ENCODE data around the gene ANKS6. TPM values are rescaled to one million over a fixed set of nuclear protein-coding genes. Genes with fewer than 3 reads are reported as not detected.

ANKS6 gene
- total RNA-seq = 25.8 and 40.3 TPM in 2 replicates
- 25.5 and 33.5 TPM in 2 replicates for polyA plus RNA-seq

- H3K36me3 ChIP-seq = no peaks in the 10 kb centered on the region
- H3K4me1 ChIP-seq (ENCODE audit: low read depth) = peaks cover 9% of the 10 kb centered on the region
- no peak within 1 kb of the TSS for H3K27ac ChIP-seq
- no peaks in the 10 kb centered on the region for H3K27me3 ChIP-seq
- H3K9me3 ChIP-seq (ENCODE audit: low read depth) = no peaks in the 10 kb centered on the region
- H3K4me3 ChIP-seq = peak within 1 kb of the TSS; percentile 70
- peak; percentile 83 to 90 for DNase-seq (ENCODE audit: low read depth in 1 of 2, low spot score in 1 of 2)
- TF ChIP-seq, protein P1, sequence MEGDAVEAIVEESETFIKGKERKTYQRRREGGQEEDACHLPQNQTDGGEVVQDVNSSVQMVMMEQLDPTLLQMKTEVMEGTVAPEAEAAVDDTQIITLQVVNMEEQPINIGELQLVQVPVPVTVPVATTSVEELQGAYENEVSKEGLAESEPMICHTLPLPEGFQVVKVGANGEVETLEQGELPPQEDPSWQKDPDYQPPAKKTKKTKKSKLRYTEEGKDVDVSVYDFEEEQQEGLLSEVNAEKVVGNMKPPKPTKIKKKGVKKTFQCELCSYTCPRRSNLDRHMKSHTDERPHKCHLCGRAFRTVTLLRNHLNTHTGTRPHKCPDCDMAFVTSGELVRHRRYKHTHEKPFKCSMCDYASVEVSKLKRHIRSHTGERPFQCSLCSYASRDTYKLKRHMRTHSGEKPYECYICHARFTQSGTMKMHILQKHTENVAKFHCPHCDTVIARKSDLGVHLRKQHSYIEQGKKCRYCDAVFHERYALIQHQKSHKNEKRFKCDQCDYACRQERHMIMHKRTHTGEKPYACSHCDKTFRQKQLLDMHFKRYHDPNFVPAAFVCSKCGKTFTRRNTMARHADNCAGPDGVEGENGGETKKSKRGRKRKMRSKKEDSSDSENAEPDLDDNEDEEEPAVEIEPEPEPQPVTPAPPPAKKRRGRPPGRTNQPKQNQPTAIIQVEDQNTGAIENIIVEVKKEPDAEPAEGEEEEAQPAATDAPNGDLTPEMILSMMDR (IDR thresholded peaks at IDR 0.05; ENCODE audit: low read depth, low read length) = peak; percentile 32
These were observed at the start of gene ANKS6 for GRCh38 chr9:98796364-98797101. Gene ANKS6 (minus strand): TSS chr9:98796555. CDS start chr9:98796491, 64 bp downstream.

DNA sequence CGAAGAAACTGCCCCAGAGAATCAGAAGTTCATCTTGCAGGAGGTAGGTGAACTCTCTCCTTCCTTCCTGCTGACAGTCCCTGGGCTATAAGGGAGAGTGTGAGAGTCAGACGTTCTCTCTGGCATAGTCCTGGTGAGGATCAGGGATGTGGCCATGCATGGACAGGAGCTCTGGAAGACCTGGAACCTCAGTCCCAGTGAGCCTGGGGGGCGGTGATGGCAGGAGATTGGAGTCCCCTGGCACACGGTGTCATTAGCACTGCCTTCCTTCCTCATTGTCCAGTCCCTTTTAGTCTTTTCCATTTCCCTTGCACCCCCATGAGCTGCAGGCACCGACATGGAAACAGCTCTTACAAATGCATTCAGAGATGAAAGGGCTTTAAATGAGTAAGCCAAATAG, 49.7 kb upstream of the ANKS6 start:
- H3K4me1 ChIP-seq (ENCODE audit: low read depth) = peaks cover 5% of the 10 kb centered on the region
- H3K27me3 ChIP-seq = no peaks in the 10 kb centered on the region
- H3K4me3 ChIP-seq = no peak overlapping the region
- H3K36me3 ChIP-seq = no peaks in the 10 kb centered on the region
- H3K9me3 ChIP-seq (ENCODE audit: low read depth) = no peaks in the 10 kb centered on the region
- TF ChIP-seq, protein P1 (IDR thresholded peaks at IDR 0.05; ENCODE audit: low read depth, low read length) = no peak
- H3K27ac ChIP-seq = no peak overlapping the region
- DNase-seq (ENCODE audit: low read depth in 1 of 2, low spot score in 1 of 2) = no peak

- no peaks in the 10 kb centered on the region for H3K36me3 ChIP-seq
- H3K27ac ChIP-seq = no peak overlapping the region
- TF ChIP-seq, protein P1 (IDR thresholded peaks at IDR 0.05; ENCODE audit: low read depth, low read length) = no peak
- H3K9me3 ChIP-seq (ENCODE audit: low read depth) = no peaks in the 10 kb centered on the region
- no peaks in the 10 kb centered on the region for H3K27me3 ChIP-seq
- no peak overlapping the region for H3K4me3 ChIP-seq
- no peak for DNase-seq (ENCODE audit: low read depth in 1 of 2, low spot score in 1 of 2)
- H3K4me1 ChIP-seq (ENCODE audit: low read depth) = peaks cover 5% of the 10 kb centered on the region
These were observed 46.2 kb upstream of the ANKS6 start for GRCh38 chr9:98842510-98842909.

GRCh38 chr9:98839724-98840123, 43.4 kb upstream of the ANKS6 start:
- Histone ChIP-seq H3K27ac (no peak overlapping the region), H3K9me3 (ENCODE audit: low read depth) (no peaks in the 10 kb centered on the region), H3K4me3 (no peak overlapping the region), H3K36me3 (no peaks in the 10 kb centered on the region), H3K4me1 (ENCODE audit: low read depth) (peaks cover 5% of the 10 kb centered on the region), H3K27me3 (no peaks in the 10 kb centered on the region)
- TF ChIP-seq, protein P1 (IDR thresholded peaks at IDR 0.05; ENCODE audit: low read depth, low read length) = no peak
- no peak for DNase-seq (ENCODE audit: low read depth in 1 of 2, low spot score in 1 of 2)

GRCh38 chr9:98838868-98839565, 42.7 kb upstream of the ANKS6 start:
- no peaks in the 10 kb centered on the region for H3K36me3 ChIP-seq
- no peaks in the 10 kb centered on the region for H3K9me3 ChIP-seq (ENCODE audit: low read depth)
- DNase-seq (ENCODE audit: low read depth in 1 of 2, low spot score in 1 of 2) = no peak
- H3K4me1 ChIP-seq (ENCODE audit: low read depth) = peaks cover 5% of the 10 kb centered on the region
- TF ChIP-seq, protein P1 (IDR thresholded peaks at IDR 0.05; ENCODE audit: low read depth, low read length) = no peak
- no peak overlapping the region for H3K27ac ChIP-seq
- H3K27me3 ChIP-seq = no peaks in the 10 kb centered on the region
- H3K4me3 ChIP-seq = no peak overlapping the region
